Activated CD4-positive, alpha-beta T cell treated with anti-CD3 and anti-CD28 coated beads, Interleukin-2, Interleukin-4, amounts not matched to agents 100 ng/mL and 50 ng/mL, durations not matched to agents 16 hours and 8 hours (primary cell): ENCODE data around the gene SZRD1.

Source experiments
- DNase-seq: peaks from one replicate; pipeline ENCODE4 v3.0.0-alpha.2; 2020; ENCODE audit warnings: low spot score

Gene SZRD1

DNA sequence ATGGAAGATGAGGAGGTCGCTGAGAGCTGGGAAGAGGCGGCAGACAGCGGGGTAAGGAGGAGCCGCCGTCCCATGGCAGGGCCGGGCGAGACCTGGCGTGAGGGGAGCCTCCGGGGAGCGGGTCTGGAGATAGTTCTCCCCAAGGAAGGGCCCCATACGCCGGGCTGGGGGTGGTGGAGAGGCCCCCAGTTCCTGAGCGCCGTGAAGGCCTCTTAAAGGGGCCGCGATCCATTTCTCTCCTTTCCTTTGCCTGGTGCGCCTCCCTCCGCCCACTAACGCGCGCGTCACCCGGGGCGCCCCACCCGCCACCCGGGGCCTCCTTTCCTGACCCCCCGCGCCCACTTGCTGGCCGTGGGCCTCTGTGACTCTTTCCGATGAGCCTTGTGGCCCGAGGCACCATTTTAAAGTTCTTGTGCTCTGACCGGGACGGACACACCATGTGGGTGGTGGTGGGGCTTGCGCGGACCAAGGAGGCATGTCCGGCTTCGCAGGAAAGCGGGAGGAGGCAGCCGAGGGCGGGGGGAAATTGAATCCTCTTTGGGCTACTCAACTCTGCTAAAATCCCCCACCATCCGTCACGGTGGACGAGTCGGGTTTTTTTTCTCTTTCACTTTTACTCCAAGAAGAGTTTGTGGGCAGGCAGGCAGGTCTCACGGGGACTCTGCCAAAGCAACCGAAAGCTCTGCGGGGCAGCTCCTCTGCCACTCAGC, 371 bp downstream of the SZRD1 start:
- DNase-seq, result peak; percentile 92

DNA sequence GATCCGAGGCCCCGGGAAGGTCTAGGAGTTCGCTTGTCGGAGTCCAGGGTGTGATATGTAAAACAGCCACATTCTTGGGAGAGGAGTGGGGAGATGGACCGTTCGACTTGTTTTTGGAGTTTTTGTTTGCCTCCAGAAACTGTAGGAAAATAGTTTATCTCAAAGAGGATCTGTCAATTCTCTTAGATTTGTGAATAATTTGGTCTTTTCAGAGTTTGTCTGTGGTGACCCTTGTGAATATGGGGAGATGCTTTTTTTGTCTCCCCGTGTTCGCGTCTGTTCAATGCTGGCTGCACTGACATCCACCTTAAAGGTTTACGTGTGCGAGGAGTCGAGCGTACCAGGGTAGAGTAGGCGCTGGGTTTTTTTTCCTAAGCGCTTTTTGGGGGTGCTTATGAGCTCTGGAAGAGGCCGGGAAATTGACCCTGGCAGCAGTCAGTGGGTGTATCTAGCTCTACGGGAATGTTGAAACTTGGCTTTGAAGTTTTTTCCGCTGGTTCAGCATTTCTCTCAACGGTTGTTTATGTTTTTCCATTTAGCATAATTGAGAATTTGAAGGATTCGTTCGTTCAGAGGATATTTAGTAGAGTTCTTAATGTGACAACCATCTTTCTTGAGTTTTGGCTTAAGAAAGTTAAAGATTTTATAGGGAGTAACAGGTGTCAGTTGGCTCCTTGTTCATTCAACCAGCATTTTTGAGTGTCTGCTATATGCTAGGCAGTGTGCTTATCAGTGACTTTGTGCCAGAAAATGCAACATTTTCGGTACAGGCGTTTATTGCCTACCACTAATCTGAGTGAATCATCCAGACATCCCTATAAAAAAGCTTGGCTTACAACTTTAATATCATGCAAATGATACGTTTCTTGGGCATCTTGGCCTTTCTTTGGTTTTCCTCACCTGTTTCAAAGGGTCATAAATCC, 1.2 kb downstream of the SZRD1 start:
- DNase-seq, result no peak

DNA sequence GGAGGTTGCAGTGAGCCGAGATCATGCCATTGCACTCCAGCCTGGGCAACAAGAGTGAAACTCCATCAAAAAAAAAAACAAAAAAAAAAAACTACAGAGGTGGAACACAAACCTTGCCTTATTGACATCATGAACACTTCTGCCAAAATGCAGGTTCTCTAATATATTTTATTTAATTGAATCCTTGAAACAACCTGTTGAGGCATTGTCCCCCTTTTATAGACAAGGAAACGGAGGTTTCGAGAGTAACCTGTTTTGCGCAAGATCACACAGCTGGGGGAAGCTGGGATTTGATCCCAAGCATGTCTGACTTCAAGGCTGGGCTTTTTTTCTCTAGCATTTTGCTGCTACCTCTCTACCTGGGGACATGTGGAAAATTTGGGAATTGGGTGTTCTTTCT, 2.8 kb downstream of the SZRD1 start:
- no peak for DNase-seq

DNA sequence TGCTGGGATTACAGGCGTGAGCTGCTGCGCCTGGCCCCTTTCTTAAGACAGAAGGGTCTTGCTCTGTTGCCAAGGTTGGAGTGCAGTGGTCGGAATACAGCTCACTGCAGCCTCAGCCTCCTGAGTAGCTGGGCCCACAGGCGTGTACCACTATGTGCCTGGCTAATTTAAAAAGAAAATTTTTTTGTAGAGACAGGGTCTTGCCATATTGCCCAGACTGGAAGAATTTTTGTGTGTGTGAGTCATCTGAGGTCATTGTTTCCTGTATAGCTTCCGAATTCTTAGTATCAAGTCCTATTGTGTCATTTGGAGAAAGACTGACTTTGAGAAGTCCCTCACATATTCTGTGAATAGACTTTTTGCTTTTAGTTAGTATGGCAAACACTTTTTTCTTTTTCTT, 4.7 kb downstream of the SZRD1 start:
- peak; percentile 80 for DNase-seq

DNA sequence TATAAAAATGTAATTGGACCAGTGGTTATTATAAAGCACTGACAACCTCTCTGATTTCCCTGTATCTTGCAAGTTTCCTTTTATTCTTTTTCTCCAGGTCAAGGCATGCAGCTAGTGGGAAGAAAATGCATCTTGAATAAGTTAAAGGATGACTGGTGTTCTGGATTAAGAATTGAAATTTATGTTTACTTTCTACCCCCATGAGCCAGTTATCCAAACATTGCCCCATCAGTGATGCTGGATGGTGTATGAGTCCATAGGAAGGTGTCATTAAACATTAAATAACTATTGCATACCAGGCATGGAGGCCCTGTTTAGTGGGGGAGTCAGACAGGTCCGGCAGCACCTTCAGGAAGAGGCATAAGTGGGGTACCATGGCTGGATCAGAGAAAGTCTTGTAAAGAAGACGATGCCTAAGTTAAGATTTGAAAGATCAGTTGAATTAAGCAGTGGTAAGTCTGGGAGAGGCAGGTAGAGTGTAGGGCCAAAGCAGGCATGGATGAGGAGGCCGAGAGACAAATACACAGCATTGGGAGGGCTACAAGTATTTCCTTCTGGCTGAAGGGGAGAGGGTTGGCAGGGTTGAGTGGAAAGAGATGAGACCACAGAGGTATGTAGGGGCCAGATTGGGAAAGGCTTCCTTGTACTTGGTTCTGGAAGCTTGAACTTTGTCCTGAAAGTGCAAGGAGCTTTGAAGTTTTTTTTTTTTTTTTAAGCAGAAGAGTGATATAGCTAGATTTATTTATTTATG, 5.7 kb downstream of the SZRD1 start:
- DNase-seq, result no peak

DNA sequence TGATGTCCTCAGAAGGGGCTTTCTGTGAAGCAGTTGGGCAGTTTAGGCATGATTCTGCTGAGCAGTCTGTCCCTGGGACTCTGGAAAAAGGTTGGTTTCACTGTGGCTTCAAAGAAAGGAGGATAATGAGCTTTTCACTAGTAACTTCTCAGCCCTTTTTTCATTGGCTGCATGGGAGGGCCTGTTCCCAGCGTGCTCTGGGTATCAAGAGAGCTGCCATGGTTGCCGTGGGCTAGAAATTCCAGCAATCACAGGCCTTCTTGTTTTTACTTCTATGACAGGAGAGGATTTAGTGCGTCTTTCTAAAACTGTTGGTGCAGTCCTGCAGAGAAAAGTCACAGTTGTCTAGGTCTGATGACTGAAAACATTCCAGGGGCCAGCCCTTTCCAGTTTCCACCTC, 7.2 kb downstream of the SZRD1 start:
- no peak for DNase-seq

DNA sequence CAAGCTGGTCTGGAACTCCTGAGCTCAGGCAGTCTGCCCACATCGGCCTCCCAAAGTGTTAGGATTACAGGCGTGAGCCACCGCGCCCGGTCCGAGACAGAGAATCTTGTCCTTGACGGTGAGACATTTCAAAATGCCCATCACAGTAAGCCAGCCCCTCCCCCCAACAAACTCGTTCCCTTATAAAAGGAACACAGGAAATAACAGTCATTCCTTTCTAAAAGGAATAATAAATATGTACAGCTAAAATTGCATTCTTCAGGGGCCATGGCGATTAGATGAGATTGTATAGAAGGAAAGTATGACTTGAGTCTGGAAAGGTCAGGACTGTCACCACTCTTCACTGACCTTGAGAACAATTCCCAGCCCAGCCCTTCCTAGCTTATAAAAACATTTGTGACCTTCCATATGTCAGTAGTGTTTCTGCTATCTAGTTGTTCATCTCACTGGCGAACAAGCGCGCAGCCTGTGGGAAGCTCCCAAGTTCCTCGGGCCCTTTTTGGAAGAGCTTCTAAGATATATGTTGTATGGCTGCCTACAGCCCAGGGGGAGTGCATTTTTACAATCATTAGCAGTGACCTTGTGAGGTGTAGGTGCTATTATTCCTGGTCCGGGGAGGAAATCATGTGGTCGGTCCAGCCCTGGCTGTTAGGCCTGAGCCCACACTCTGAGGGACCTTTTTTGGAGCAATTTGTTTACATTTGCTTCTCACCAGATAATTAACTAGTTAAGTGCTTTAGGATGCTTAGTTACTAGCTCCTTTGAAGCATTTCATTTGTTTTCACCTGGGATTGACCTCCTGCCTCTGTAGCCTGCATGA, 8.7 kb downstream of the SZRD1 start:
- no peak for DNase-seq

DNA sequence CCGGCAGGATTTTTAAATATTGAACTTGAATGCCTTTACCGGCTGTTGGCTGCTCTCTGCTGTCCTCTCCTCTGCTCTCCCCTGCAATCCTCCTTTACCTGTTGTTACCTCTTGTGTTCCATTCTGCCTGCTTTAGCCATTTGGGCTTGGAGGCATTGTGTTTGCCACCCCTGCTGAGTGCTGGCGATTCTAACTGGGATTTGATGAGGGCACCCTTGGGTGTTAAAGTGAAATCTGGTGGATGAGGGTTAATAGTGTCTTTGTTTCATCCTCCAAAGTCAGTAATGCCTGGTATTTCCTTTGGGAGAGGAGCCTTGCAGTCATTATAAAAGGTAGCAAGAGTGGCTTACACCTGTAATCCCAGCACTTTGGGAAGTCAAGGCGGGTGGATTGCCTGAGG, 9.9 kb downstream of the SZRD1 start:
- DNase-seq, result no peak

DNA sequence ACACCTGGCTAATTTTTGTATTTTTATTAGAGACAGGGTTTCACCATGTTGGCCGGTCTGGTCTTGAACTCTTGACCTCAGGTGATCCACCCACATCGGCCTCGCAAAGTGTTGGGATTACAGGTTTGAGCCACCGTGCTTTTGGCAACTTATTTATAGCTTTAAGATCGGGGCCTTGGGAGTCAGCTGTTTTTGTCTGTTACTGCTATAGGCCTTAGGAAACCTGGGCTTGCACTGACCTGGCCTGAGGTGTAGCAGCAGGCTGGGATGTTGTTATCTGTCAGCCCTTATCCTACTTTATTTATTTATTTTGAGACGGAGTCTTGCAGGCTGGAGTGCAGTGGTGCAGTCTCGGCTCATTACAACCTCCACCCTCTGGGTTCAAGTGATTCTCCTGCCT, 11.4 kb downstream of the SZRD1 start:
- DNase-seq, result no peak

DNA sequence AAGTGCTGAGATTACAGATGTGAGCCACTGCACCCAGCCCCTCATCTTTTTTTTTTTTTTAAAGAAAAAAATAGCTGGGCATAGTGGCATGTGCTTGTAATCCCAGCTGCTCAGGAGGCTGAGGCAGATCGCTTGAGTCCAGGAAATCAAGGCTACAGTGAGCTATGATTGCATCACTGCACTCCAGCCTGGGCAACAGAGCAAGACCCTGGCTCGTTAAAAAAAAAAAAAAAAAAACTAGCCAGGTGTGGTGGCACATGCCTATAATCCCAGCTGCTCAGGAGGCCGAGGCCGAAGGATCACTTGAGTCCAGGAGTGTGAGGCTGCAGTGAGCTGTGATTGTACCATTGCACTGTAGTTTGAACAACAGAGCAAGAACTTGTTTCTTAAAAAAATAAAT, 13.8 kb downstream of the SZRD1 start:
- no peak for DNase-seq

DNA sequence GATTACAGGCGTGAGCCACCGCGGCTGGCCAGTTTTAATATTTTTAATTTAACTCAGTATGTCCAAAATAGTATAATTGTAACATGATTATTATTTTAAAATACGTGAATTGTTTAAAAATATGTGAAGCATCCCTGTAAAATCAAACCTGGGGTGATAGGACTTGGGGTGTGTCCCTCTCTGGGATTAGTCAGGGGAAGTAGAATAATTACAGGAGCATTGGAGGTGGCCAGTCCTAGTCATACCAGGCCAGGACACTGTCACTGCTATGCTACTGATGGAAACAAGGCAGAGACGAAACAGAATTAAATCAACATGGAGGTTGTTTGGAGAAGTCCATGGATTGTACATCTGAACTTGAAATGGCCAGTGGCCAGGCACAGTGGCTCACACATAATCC, 16.8 kb downstream of the SZRD1 start:
- DNase-seq, result no peak

DNA sequence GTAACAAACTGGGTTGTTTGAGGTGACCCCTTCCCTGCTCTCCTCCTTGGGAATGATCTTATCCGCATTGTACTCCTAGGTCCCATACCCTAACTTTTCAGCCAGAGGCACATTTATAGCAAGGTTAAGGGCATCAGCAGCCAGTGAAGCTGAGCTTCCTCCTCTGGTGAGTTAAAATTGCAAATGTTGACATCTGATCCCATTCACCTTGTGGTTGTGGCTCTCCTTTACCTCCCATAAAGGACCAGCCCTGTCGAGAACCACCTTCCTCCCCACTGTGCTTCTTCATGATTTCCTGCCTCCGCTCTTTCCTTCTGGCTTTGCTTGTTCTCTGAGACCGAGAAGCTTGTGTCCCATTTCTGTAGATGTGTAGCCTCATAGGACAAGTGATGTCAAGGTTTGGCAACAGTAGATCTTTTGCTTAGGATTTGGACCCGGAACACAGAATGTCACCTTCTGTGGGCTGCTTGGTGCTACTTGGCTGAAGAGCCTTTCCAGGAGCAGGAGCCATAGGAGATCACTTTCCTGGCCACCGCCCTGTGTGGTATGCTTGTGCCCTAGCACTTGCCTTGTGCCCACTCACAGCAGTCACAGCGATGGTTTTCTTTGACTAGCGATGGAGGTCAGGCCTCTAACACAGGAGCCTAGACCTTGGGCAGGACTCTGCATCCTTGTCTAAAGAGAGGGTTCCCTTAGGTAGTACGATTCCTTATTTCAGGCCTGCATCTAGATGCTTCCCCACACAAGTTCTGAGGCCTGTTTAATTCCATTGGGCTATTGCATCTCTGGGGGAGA, 18.8 kb downstream of the SZRD1 start:
- no peak for DNase-seq

DNA sequence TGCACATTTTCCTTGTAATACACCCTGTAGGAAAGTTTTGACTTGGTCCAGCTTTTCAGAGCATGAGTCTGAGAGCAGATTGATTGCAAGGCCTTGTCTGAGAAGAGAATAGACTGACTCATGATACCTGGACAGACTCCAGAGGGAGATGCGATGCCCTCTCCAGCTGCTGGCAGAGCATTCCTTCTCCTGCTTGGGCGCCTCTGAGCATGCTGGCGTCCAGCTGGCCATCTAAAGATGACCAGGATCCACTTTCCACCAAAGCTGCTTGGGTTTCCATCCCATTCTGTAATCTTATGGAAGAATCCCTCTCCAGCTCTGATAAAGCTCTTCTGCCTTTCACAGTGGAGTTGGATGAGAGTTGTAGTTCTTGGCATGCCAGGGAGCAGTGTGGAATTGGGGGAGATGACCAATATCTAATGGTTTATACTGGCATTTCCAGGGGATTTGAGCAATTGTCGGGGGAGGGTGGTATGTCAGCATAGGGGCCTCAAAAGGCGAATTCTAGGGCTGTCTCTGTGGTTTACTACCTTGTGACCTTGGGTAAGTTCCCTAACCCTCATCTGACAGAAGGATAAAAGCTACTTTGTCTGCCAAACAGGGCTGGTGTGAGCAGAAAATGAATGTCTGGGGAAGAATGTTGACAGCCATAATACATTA, 19.5 kb downstream of the SZRD1 start:
- no peak for DNase-seq

DNA sequence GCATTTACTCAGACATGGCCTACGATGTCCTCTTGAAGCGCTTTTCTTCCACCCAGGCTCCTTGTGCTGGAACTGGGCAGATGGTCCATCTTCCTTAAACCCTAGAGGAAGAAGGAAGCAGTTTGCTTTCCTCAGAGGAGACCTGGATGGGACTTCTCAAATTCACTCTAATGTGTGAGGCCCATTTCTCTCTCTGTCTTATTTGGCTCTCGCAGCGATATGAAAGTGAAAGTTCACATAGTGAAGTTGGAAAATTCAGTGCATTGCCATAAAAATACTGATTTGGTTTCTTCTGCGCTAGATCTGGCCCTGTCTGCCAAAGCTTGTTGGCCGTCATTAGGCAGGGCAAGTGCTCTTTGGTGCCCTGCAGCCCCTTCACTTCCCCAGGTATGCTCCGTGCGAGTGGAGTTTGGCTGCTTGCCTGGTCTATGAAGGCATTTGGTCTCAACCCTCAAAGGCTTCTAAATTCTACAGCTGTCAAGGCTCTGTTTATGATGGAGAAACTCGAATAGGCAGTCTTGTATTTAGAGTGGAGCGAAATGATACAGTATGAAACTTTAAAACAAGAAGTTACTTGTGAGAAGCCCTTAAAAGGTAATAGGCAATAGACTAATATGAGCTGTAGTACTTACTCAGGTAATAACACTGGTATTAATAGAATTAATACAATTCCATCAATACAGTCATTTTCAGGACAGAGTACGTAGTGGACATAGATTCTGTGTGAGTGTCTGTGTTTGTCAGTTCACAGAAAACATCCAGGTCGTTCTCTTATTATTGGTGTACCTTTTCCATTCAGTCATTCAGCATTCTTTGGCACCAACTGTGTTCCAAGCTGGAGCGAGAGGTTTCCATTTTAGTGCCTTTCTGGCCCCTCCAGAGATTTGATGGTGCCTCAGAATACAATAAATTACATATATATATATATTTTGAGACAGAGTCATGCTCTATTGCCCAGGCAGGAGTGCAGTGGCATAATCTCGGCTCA, 20.5 kb downstream of the SZRD1 start:
- peak; percentile 24 for DNase-seq

DNA sequence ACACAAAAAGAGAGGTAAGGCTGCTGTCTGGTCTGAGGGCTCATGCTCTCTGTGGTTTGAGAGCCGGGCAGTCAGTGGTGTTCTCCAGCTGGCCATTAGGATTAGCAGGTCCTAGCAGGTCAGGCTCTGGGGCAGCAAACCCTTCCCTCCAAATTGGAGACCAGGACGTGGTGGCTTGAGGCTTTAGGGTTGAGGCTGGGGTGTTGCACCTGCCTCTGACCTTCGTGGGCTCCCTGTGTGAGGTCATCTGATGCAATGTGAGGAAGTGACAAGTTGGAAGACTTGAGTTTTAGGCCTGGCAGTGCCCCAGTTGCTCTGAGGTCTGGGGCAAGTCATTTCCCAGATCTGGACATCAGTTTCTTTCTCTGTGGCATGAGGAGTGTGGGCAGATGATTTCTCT, 24.4 kb downstream of the SZRD1 start:
- DNase-seq, result peak; percentile 30

DNA sequence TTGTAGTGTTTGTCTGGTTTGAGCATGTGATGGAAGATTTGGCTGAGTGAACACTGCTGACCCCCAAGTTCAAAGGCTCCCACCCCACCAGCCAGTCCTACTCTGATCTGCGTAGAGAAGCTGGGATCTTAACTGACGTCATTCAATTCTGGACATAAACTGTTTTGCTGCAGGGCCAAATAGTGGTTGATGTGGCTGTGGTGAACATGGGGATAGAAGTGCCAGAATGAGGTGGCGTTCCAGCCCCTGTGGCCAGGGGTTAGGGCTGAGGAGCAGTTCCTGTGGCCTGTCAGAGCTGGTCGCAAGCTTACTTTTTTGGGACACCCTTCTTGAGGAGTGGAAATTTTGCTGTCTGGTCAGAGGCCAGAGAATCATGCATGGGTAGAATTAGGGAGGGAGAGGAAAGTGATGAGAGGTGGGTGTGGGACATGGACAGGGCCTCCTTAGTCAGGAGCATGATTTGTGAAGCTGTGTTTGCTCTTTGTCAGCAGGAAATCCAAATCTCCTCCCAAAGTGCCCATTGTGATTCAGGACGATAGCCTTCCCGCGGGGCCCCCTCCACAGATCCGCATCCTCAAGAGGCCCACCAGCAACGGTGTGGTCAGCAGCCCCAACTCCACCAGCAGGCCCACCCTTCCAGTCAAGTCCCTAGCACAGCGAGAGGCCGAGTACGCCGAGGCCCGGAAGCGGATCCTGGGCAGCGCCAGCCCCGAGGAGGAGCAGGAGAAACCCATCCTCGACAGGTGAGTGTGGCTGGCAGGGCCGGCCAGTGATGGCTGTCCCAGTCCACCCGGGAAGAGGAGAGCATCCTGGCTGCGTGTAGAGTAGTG, 25.9 kb downstream of the SZRD1 start:
- DNase-seq, result no peak

DNA sequence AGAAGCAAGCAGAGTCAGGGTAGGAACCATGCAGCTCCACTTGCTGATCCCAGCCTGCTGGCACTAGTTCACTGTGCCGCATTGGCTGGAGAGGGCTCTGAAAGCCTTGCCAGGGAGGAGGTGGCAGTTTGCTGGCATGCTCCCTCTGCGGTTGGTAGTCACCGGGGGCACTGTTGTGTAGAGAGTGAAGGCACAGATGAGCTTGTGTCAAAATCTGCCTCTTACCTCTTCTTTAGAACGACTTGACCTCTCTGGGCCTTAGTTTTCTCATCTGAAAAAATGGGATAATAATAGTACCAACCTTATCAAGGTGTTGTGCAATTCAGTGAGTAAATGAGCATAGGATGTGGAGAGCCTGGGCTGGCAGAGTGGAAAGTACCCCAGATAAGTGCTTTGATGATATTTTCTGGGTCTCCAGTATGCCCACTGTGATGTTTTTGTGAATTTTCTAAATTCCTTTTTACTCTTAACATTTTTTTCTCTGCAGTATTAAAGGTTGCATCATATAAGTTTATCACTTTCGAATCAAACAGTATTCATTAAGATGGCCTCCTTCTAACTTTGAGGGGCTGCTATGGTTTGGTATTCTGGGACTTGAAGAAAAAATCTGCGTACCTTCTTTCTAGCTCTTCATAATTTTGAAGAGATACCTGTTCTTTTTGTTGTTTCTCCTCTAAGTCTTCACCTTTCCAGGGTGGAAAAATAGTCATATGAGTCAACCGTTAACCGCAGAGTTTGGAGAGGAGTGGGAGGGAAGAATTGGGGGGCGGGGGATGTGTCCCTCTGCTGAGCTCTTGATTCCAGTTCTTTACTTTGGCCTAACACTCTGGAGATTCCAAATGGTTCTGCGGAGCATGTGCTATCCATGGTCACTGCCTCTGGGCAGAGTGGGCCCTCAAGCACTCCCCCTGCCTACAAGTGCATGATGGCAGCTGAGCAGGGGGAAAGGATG, 26.8 kb downstream of the SZRD1 start:
- no peak for DNase-seq
